NCI-H2227 (cell line): ENCODE results near the gene ZBTB11.
"Not testable (repeated sequence)": the region's sequence is repeated elsewhere in the genome, so short reads cannot be mapped to it uniquely, and the experiment has no call there.

Experiments used
- DNase-seq: peaks from one replicate; lab custom pipeline; 2025; ENCODE audit not compliant: unreplicated experiment; lab: John Stamatoyannopoulos, UW

The ZBTB11 gene

GRCh38 chr3:101619734-101620133, 57.2 kb downstream of the ZBTB11 start:
- DNase-seq = no peak

DNA sequence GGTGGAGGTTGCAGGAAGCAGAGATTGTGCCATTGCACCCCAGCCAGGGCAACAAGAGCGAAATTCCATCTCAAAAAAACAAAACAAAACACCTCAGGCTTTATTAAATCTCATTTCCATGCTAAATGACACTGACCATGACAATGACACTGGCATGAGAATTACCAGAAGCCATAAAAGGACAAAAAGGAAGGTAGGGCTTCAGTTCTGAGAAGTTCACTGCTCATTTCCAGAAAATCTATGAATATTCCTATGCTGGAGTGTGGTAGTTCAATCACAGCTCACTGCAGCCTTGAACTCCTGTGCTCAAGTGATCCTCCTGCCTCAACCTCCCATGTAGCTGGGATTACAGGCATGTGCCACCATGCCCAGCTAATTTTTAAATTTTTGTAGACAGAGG, 58.2 kb downstream of the ZBTB11 start:
- no peak for DNase-seq

GRCh38 chr3:101617478-101617877, 59.5 kb downstream of the ZBTB11 start:
- DNase-seq = no peak

DNA sequence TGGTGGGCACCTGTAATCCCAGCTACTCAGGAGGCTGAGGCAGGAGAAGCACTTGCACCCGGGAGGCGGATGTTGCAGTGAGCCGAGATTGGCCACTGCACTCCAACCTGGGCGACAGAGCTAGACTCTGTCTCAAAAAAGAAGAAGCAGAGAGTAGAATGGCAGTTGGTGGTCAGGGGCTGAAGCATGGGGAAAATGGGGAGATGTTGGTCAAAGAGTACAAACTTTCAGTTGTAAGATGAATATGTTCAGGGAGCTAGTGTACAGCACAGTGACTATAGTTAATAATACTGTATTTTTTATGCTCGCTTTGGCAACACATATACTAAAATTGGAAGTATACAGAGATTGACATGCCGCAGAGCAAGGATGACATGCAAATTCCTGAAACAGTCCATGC, 61.4 kb downstream of the ZBTB11 start:
- no peak for DNase-seq

DNA sequence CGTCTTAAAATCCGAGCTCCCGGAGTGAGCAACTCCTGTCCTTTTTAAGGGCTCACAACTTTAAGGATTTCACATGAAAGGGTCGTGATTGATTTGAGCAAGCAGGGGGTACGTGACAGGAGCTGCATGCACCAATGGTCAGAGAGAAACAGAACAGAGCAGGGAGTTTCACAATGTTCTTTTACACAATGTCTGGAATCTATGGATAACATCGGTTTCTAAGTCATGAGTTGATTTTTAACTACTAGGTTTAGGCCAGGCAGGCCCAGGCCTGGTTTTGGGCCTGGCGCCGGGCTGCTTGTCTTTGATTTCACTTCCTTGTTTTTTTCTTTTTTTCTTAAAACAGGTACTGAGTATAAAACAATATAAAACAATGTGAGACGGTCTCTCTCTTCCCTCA, 63.9 kb downstream of the ZBTB11 start:
- not testable (repeated sequence) for DNase-seq

GRCh38 chr3:101611023-101611422, 65.9 kb downstream of the ZBTB11 start:
- no peak for DNase-seq

DNA sequence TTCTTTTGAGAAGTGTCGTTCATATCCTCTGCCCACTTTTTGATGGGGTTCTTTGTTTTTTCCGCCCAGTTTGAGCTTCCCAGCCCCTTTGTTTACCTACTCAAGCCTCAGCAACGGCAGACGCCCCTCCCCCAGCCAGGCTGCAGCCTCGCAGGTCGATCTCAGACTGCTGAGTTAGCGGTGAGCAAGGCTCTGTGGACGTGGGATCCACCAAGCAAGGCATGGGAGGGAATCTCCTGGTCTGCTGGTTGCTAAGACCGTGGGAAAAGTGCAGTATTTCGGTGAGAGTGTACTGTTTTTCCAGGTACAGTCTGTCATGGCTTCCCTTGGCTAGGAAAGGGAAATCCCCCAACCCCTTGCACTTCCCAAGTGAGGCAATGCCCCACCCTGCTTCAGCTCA, 71.5 kb downstream of the ZBTB11 start:
- not testable (repeated sequence) for DNase-seq

DNA sequence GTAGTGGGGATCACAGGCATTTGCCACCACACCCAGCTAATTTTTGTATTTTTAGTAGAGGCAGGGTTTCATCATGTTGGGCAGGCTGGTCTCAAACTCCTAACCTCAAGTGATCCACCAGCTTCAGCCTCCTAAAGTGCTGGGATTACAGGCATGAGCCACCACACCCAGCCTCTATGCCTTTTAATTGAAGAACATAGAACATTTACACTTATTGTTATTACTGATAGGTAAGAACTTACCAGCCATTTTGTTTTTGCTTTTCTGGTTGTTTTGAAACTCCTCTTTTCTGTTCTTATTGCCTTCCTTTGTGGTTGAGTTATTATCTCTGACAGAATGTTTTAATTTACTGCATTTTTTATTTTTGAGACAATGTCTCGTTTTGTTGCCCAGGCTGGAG, 73.7 kb downstream of the ZBTB11 start:
- DNase-seq = no peak

GRCh38 chr3:101602731-101603130, 74.2 kb downstream of the ZBTB11 start:
- no peak for DNase-seq
